Stimulated activated CD8-positive, alpha-beta memory T cell treated with anti-CD3 and anti-CD28 coated beads, Interleukin-4, amount 100 ng/mL, for 48 hours (primary cell): ENCODE data around the gene XYLT2.

ENCODE experiments used
- DNase-seq: peaks from one replicate; pipeline ENCODE4 v3.0.0-alpha.2; 2020

Gene XYLT2

DNA sequence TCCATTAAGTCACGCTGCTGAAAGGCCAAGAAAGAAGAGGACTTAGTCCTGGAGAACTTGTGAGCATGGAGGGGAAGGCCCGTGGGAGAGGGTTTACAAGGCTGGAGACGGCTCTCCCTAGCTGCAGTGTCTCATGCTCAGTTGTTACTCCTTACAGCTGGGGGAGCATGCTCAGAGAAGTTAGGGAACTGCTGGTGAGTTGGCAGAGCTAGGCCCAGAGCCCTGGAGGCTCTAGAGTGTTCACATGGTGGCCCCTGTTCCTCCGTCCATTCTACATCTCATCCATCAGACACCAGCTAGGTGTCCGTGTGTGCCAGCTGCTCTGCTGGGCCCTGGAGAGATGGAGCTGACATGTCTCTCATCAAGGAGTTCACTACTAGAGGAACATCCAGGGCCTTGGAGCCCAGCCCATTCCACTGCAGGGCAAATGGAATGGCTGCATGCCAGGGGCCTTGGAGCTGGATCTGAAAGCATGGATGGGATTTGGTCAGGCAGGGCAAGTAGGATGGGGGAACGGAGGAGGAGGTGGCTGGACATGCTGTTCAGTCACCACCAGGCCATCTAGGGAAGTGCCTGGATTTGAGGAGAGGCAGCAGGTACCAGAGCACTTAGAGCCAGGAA, 6.3 kb downstream of the XYLT2 start:
- DNase-seq = no peak

DNA sequence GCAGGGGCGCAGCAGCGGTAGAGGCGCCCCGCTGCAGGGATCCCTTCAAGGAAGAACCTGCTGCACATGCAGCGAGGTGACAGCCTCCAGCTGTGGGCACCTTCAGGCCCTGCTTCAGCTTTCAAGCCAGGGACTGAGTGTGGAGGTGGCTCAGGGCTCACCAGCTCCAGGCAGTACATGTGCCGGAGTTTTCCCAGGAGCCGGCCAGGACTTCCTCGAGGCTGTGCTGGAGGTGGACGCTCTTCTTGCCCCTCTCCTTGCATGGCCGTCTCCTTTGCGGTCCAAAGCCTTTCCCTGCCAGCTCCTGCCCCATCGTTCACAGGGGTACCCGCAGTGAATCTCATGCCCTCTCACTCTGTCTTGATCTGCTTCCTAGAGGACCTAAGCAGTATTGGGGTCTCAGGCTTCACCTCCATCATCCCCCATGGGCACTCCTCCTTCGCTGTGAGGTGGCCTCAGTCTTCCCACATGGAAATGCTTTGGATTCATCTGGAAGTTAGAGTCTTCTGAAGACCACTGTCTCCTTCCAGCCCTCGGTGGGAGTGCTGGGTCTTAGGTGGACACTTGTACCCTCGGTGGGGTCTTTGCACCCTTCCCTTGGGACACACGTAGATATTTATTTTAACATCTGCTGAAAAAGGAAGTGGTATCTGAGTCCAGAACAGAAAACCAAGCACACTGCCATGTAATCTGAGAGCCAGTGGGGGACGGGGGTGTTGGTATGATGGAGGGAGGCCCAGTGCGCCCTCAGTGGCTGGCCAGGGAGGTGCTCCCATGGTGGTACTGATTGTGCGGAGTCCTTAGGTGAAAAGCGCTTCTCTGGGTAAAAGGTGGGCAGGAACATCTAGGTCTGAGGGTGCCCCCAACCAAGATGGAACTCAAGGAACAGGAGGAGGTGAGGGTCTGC, 7.0 kb downstream of the XYLT2 start:
- DNase-seq = no peak

DNA sequence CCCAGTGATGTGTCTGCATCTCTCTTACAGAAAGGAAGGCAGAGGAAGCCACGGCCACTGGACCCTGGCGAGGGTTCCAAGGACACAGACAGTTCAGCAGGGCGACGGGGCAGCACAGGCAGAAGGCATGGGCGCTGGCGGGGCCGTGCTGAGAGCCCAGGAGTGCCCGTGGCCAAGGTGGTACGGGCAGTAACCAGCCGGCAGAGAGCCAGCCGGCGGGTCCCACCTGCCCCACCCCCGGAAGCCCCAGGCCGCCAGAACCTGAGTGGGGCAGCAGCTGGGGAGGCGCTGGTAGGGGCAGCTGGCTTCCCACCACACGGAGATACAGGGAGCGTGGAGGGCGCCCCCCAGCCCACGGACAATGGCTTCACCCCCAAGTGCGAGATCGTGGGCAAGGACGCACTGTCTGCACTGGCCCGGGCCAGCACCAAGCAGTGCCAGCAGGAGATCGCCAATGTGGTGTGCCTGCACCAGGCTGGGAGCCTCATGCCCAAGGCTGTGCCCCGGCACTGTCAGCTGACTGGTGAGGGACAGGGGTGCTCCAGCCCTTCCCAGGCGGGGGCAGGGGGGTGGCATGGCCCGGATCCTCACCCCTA, 7.8 kb downstream of the XYLT2 start:
- no peak for DNase-seq

DNA sequence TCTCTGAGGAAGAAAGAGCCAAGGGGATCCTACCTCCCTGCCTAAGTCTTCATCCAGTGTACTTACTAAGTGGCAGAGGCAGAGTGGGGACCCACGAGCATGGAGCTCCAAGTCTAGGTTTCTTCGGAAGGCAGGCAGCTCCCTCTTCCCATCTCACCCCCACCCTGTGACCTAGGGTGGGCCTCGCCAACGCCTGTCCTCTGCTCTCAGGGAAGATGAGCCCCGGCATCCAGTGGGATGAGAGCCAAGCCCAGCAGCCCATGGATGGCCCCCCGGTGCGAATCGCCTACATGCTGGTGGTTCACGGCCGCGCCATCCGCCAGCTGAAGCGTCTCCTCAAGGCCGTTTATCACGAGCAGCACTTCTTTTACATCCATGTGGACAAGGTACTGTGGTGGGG, 8.3 kb downstream of the XYLT2 start:
- DNase-seq = no peak

DNA sequence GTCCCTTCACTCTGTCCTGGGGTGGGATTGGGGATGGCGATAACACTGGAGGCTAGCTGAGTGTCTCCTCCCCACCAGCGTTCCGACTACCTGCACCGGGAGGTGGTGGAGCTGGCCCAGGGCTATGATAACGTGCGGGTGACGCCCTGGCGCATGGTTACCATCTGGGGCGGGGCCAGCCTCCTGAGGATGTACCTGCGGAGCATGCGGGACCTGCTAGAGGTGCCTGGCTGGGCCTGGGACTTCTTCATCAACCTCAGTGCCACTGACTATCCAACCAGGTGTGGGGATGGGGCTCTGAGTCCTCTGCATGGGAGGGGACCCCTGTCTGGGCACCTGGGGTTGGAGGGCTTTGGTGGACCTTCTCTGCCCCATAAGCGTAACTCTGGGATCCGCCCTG, 8.8 kb downstream of the XYLT2 start:
- no peak for DNase-seq

DNA sequence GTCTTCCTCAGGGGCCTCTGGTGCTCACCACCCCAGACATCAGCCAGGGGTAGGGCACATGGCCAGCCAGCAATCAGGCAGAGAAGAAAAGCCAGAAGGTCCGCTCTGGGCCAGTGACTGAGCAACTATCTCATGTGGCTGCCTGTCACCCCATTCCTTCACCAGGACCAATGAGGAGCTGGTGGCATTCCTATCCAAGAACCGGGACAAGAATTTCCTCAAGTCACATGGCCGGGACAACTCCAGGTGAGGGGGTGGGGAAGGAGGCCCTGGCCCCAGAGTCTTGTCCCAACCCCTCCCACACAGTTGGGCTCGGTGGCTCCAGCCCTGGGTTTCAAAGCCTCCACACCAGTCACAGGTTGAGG, 9.4 kb downstream of the XYLT2 start:
- no peak for DNase-seq

DNA sequence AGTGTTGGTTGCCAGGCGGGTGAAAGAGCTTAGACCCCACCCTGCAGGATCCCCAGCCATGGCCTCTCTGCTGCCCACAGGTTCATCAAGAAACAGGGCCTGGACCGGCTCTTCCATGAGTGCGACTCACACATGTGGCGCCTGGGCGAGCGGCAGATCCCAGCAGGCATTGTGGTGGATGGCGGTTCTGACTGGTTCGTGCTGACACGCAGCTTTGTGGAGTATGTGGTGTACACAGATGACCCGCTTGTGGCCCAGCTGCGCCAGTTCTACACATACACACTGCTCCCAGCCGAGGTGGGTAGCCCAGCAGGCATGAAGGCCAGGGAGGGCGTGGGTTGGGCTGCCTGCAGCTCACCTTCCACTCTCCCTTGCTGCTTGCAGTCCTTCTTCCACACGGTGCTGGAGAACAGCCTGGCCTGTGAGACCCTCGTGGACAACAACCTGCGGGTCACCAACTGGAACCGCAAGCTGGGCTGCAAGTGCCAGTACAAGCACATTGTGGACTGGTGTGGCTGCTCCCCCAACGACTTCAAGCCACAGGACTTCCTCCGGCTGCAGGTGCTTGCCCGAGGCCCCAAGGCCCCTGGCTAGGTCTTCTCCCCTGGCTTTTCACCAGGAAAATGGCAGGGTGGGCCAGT, 9.9 kb downstream of the XYLT2 start:
- DNase-seq = no peak

DNA sequence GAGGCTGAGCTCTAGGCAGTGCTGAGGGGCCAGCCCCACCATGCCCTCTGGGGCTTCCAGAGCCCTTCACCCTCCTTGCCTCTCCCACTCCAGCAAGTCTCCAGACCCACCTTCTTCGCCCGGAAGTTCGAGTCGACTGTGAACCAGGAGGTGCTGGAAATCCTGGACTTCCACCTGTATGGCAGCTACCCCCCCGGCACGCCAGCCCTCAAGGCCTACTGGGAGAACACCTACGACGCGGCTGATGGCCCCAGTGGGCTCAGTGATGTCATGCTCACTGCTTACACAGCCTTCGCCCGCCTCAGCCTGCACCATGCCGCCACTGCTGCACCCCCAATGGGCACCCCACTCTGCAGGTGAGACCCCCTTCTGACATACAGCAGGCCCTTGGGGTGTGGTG, 10.5 kb downstream of the XYLT2 start:
- no peak for DNase-seq

DNA sequence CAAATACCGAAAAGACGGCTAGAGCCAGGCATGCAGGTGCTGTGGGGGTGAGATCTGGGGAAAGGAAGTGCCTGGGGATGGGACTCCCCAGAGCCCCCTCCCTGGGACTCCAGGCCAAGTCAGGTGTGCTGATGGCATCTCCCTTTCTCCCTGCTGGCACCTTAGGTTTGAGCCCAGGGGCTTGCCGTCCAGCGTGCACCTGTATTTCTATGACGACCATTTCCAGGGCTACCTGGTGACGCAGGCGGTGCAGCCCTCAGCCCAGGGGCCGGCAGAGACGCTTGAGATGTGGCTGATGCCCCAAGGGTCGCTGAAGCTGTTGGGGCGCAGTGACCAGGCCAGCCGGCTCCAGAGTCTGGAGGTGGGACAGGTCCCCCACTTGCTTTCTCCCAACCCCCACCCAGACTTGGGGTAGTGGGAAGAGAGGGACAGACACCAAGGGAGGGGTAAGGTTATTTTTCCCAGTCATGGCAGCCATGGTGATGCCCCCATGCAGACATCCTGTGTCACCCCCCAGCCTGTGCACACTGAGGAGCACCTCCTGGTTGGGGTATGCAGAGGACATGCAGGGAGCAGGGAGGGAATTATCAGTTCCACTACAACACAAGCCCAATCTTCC, 11.1 kb downstream of the XYLT2 start:
- no peak for DNase-seq

DNA sequence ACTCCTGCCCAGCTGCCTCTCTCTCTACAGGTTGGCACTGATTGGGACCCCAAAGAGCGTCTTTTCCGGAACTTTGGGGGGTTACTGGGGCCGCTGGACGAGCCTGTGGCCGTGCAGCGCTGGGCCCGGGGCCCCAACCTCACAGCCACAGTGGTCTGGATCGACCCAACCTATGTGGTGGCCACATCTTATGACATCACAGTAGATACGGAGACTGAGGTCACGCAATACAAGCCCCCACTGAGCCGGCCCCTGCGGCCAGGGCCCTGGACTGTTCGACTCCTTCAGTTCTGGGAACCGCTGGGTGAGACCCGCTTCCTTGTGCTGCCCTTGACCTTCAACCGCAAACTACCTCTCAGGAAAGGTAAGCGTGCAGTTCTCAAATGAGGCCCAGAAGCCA, 12.3 kb downstream of the XYLT2 start:
- no peak for DNase-seq

DNA sequence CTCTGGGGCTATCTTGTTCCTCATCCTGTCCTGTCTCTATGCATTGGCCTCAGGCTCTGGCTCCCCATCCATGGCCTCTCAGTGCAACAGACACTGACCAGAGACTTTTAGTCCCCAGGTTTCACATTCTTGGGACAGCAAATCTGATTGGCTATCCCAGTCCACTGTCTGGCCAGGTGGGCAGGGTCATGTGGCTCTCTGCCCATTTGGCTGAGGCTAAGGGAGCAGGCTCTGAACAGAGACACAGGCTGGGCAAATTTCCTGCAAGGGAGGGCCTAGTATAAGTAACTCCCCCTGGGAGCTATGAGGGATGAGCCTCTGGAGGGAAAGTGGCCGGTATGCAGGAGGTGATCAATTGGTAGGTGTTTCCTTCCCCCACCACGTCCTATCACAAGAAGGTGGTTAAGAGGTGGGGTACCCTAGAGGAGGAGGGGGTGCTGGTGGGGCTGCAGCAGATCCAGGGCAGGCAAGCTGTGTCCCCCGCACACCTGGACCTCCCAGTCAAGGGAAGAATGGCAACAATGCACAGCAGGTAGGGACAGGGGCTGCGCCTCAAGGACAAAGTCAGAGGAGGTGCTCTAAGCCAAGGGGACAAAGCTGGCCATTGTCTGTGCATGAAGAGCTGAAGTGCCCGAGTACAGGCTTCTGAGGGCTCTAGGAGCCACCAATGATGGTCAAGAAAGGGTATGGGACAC, 13.2 kb downstream of the XYLT2 start:
- no peak for DNase-seq

DNA sequence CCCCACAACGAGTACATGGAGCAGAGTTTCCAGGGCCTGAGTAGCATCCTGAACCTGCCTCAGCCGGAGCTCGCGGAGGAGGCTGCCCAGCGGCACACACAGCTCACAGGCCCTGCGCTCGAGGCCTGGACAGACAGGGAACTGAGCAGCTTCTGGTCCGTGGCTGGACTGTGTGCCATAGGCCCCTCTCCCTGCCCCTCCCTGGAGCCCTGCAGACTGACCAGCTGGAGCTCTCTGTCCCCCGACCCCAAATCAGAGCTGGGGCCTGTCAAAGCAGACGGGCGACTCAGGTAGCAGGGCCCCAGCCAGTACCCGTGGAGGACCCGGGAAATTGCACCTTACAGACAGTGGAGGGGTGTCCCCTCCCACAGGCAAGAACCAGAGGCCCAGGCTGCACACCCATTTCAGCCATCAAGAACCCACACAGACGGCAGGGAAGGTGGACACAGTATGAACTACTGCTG, 14.1 kb downstream of the XYLT2 start:
- no peak for DNase-seq

DNA sequence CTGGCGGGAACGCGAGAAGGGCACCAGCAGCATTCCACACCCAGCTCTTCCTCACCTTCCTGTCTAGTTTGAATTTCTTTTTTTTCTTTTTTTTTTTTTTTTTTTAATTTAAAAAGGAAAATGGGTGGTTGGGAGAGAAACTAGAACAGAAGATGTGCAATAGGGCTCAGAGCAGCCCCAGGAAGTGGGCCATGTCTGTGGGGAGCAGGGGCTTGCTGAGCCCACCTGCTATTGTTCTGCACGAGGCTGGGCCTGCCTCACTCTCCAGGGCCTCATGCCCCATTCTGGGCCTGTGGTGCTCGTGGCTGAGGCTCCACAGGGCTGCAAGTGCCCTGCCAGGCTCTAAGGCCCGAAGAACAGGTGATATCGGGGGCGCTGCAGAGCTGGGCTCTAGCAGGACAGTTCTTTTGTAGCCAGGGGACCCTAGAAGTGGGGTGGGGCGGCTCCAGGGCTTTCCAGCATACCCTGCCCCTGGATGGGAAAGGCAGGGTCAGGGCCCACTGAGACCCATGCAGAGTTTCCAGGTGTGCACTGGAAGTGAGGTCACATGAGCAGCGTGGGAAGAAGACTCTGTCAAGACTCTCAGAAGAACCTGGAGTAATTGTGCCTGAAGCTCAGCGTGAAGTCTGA, 14.7 kb downstream of the XYLT2 start:
- no peak for DNase-seq

DNA sequence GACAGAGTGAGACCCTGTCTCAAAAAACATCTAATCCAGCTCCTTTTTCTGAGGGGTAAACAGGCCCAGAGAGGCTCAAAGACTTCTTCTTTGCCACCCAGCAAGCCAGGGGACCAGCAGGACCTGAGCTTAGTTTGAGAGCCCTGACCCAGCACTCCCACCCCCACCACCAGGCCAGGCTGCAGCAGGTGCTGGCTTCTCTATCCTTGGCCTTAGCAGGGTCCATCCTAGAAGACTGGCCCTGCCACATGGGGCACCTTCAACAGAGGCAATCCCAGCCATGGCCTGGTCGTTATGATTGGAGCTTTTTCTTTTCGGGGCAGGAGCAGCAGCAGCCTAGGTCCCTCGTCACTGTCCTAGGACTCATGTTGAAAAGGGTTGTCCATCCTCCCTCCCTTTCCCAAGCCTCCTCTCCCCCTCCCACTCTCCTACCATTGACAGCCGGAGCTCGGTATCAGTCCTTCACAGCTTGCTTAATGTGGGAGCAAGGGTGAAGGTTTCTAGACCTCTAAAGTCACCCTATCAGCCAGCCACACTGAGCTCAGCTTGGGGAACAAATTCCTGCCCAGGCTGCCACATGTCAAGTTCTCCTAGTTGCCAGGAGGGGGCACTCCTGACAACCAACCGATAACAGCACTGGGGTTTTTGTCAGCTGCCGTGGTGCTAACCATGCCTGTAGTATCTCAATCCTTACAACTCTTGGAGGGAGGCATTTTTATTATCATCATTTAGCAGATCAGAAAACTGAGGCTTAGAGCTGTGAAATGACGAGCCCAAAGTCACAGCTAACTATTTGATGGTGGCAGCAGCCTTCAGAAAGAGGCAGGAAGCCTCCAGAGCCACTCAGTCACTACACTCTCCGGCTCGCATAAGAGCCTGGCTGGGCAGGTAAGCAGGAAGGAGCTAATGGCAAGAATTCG, 15.9 kb downstream of the XYLT2 start:
- peak; percentile 68 for DNase-seq

DNA sequence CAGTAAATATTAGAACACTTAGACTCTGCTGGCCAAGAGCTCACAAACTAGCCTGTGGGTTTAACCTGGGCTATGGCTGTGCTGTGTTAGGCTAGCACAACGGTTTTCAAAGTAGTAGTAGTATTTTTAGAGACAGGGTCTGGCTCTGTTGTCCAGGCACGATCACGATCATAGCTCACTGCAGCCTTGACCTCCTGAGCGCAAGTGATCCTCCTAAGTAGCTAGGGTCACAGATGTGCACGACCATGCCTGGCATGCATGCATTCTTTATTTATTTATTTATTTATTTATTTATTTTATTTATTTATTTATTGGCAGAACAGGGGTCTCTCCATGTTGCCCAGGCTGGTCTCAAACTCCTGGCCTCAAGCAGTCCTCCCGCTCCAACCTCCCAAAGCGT, 16.7 kb downstream of the XYLT2 start:
- DNase-seq = no peak

DNA sequence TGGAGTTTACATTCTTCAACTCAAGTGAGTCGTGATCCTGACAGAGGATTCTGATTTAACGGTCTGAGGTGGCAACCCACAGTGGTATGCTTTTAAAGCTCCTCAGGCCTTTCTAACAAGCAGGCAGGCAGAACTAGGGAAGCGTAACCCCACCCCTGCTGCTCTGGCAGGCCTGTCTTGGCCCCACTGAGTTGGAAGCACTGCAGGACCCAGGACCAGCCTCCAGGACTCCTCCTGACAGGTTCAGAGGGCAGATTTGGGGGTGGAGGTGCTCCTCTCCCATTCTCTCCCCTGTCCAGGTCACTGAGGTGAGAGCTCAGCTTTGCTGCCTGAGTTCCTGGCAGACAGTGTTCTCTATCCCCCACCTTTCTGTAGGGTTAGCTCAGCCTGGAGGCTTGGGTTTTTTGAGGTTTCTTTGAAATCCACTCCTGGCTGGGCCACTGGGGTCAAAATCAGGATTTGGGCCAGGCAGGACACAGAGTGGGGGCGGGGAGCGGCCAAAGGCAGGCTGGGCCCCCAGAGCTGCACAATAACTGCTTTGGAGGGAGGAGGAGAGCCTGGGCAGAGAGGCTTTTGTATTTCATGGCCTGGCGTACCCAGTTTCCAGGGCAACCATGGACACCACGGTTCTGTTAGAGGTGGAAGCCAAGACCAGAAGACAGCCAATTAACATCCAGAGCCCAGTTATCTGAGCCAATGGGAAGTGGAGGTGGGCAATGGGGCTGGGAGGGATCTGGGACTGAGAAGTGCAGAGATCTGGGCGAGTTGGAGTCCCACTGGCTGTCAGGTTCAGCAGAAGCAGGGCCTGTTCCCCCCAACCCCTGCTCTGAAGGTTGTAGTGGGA, 17.5 kb downstream of the XYLT2 start:
- DNase-seq = no peak

DNA sequence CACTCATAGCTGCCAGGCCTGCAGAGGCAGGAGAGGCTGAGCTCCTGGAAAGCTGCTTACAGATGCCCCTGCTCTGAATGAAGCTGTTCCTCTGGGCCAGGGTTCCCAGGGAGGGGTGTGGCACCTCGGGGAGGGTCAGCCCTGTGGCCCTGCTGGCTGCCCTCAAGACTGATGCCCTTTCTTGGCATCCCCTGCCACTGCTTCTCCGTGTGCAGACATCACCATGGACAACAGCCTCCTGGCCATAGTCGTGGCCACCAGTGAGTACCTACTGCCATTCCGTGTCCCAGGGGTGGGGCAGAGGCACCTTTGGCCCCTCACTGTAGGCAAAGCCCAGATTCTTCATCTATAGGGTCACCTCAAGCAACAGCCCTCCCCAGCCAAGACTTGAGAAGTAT, 18.1 kb downstream of the XYLT2 start:
- DNase-seq = no peak

DNA sequence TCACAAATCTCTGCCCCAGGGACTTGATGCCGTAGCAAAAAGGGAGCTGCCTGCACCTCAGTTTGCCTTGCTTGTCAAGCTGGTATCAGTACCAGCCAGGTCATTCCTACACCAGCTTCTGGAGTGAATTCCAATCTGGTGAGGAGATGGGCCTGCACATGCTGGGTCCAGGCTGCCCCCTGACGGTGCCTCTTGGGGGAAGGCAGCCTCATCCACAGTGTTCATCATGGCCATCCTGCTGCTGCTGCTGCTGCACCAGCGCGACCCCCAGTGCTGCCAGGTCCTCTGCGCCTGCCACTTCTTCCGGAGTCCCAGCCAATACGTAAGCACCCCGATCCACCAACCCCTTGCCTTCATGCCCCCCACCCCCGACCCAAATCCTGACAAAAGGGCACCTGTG, 18.8 kb downstream of the XYLT2 start:
- DNase-seq = no peak

DNA sequence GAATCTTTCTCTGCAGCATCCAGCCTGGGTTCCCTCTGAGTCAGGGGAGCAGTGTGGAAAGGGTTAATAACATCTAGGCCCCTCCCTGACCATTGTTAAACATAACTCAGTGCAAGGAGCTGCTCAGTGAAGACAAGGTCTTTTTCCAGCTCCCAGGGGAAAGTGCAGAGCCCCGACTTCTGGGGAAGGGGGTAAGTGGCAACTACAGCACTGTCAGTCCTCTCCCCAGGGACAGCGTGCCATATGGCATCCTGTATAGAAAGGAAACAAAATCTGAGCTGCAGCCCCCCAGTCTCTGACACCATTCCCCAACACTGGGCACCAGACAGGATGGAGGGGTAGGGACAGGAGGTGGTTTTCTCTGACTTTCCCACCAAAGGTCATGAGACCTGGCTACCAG, 19.2 kb downstream of the XYLT2 start:
- DNase-seq = no peak
